ENCODE results near the gene EFEMP1.

DNA sequence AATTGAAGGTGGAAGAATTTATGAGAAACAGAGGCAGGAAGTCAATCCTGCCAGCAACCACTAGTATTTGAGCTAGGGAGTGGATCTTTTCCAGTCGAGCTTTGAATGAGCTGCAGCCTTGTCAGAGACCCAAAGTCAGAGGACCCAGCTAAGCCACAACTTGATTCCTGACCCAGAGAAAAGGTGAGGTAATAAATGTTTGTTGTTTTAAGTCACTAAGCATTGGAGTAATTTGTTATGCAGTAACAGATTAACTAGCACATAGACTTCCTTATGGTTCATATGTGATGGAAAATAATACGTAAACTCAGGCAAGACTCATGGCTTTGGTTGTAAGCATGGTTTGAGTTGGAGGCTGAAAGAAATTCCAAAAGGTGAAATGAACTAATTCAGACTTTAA, 21.6 kb downstream of the EFEMP1 start:
- TF ChIP-seq ZNF160 (CRISPR knock-in tag; IDR thresholded peaks at IDR 0.05) (no peak), SRF (IDR thresholded peaks at IDR 0.05; ENCODE audit: low read depth, low read length) (no peak), ETV6 (CRISPR knock-in tag; conservative IDR thresholded peaks at IDR 0.05) (no peak), CEBPB (IDR thresholded peaks at IDR 0.05; ENCODE audit: borderline replicate concordance, low read depth, low read length) (no peak), ISL2 (CRISPR knock-in tag; IDR thresholded peaks at IDR 0.05) (no peak), ATF7 (IDR thresholded peaks at IDR 0.05) (no peak), ATF7 (CRISPR knock-in tag; IDR thresholded peaks at IDR 0.05) (no peak), TCF7L2 (IDR thresholded peaks at IDR 0.05; ENCODE audit: low read depth, low read length) (no peak), SIX4 (CRISPR knock-in tag; IDR thresholded peaks at IDR 0.05) (no peak), CBFB (CRISPR knock-in tag; IDR thresholded peaks at IDR 0.05) (no peak), EP300 (IDR thresholded peaks at IDR 0.05; ENCODE audit: low read depth in 2 of 2, low read length in 2 of 2) (no peak), EP300 (CRISPR knock-in tag; IDR thresholded peaks at IDR 0.05; ENCODE audit: borderline replicate concordance) (no peak), ZNF138 (CRISPR knock-in tag; IDR thresholded peaks at IDR 0.05; ENCODE audit: low read depth) (no peak), HDAC2 (CRISPR knock-in tag; IDR thresholded peaks at IDR 0.05) (no peak)
- TF ChIP-seq, protein P1, sequence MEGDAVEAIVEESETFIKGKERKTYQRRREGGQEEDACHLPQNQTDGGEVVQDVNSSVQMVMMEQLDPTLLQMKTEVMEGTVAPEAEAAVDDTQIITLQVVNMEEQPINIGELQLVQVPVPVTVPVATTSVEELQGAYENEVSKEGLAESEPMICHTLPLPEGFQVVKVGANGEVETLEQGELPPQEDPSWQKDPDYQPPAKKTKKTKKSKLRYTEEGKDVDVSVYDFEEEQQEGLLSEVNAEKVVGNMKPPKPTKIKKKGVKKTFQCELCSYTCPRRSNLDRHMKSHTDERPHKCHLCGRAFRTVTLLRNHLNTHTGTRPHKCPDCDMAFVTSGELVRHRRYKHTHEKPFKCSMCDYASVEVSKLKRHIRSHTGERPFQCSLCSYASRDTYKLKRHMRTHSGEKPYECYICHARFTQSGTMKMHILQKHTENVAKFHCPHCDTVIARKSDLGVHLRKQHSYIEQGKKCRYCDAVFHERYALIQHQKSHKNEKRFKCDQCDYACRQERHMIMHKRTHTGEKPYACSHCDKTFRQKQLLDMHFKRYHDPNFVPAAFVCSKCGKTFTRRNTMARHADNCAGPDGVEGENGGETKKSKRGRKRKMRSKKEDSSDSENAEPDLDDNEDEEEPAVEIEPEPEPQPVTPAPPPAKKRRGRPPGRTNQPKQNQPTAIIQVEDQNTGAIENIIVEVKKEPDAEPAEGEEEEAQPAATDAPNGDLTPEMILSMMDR (CRISPR knock-in tag; IDR thresholded peaks at IDR 0.05), result no peak
- TF ChIP-seq, protein P2, sequence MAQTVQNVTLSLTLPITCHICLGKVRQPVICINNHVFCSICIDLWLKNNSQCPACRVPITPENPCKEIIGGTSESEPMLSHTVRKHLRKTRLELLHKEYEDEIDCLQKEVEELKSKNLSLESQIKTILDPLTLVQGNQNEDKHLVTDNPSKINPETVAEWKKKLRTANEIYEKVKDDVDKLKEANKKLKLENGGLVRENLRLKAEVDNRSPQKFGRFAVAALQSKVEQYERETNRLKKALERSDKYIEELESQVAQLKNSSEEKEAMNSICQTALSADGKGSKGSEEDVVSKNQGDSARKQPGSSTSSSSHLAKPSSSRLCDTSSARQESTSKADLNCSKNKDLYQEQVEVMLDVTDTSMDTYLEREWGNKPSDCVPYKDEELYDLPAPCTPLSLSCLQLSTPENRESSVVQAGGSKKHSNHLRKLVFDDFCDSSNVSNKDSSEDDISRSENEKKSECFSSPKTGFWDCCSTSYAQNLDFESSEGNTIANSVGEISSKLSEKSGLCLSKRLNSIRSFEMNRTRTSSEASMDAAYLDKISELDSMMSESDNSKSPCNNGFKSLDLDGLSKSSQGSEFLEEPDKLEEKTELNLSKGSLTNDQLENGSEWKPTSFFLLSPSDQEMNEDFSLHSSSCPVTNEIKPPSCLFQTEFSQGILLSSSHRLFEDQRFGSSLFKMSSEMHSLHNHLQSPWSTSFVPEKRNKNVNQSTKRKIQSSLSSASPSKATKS (CRISPR knock-in tag; IDR thresholded peaks at IDR 0.05), result no peak
